Activated T-cell treated with anti-CD3 and anti-CD28 coated beads, Interleukin-2, amount 50 U/mL, for 48 hours (primary cell): ENCODE results near the gene DDX39A.
"Not testable (repeated sequence)": the region's sequence is repeated elsewhere in the genome, so short reads cannot be mapped to it uniquely, and the experiment has no call there.

Source experiments
- DNase-seq, 2 experiments: peaks; one replicate each; pipeline ENCODE4 v3.0.0-alpha.2; 2020

Gene DDX39A

GRCh38 chr19:14407605-14408484 is 11.3 kb downstream of the DDX39A start:
- DNase-seq, result peak; percentile 51 to 56

DNA sequence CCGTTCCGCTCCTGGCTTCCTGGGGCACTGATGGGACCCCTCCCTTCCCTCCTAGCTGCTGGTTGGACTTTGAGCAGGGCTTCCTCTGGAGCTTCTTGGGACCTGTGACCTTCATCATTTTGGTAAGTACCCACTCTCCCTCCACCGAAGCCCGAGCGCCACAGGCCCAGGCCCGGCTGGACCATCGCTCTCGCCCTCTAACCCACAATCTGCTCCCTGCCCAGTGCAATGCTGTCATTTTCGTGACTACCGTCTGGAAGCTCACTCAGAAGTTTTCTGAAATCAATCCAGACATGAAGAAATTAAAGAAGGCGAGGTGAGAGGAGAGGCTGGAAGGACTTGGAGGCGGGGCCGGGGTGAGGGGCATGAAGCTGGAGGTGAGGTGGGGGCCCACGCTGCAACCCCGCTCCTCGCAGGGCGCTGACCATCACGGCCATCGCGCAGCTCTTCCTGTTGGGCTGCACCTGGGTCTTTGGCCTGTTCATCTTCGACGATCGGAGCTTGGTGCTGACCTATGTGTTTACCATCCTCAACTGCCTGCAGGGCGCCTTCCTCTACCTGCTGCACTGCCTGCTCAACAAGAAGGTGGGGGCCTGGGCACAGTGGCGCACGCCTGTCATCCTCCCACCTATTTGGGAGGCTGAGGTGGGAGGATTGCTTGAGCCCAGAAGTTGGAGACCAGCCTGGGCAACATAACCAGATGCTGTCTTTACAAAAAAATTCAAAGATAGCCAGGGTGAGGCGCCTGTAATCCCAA is 12.3 kb downstream of the DDX39A start:
- no peak for DNase-seq

- DNase-seq, result peak; percentile 95 to 98
Observed at GRCh38 chr19:14405758-14406644, 13.1 kb downstream of the DDX39A start.

DNA sequence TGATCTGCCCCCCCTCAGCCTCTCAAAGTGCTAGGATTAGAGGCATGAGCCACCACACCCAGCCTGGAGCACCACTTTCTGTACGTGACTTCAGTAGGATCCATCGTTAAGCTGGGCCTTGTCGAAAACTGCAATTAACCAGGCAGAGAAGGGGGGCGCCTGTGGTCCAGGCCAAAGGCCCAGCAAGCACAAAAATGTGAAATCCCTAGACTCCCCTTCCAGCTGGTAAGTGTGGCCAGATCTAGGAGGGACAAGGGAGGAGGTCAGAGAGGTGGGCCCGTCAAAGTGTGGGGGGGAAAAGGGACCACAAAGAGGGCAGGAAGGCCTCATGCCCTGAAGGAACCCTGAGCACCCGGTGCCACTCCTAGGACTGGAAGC is 13.8 kb downstream of the DDX39A start:
- no peak for DNase-seq

GRCh38 chr19:14404312-14404711 is 14.8 kb downstream of the DDX39A start:
- DNase-seq, result no peak

GRCh38 chr19:14403145-14403930 is 15.8 kb downstream of the DDX39A start:
- not testable (repeated sequence) for DNase-seq

GRCh38 chr19:14402332-14403144 is 16.6 kb downstream of the DDX39A start:
- DNase-seq, result no peak

DNA sequence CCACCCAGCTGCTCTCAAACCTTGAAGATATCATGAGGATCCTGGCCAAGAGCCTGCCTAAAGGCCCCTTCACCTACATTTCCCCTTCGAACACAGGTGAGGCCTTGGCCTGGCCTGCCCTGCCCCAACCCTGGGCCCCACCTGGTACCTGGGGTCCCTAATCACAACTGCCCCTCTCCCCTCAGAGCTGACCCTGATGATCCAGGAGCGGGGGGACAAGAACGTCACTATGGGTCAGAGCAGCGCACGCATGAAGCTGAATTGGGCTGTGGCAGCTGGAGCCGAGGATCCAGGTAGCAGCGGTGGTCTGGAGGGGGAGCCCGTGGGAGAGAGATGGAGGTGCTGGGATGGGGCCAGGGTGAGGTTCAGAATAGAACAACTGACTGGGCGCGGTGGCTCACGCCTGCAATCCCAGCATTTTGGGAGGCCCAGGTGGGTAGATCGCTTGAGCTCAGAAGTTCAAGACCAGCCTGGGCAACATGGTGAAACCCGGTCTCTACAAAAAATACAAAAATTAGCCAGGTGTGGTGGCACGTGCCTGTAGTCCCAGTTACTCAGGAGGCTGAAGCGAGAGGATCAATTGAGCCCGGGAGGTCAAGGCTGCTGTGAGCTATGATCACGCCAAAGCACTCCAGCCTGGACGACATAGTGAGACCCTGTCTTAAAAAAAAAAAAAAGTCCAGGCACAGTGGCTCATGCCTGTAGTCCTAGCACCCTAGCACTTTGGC is 17.5 kb downstream of the DDX39A start:
- no peak for DNase-seq

DNA sequence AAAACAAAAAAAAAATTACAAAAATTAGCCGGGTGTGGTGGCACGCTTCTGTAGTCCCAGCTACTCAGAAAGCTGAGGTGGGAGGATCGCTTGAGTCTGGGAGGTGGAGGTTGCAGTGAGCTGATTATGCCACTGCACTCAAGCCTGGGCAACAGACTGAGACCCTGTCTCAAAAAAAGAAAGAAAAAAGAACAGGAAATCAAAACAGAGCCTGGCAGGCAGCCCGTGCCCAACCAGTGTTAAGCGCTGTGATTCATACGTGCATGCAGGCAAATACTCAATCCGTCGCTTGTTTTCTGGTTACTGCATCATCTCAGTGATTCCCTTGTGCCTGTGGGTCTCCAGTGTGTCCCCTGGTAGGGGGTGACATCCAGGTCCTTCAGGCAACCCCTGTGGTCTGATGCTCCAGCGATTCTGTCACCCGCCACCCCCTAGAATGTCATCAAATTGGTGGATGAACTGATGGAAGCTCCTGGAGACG is 18.1 kb downstream of the DDX39A start:
- no peak for DNase-seq

- DNase-seq, result not testable (repeated sequence)
Observed at GRCh38 chr19:14397168-14397567, 22.0 kb downstream of the DDX39A start.

- not testable (repeated sequence) for DNase-seq
Observed at GRCh38 chr19:14396730-14397129, 22.4 kb downstream of the DDX39A start.

DNA sequence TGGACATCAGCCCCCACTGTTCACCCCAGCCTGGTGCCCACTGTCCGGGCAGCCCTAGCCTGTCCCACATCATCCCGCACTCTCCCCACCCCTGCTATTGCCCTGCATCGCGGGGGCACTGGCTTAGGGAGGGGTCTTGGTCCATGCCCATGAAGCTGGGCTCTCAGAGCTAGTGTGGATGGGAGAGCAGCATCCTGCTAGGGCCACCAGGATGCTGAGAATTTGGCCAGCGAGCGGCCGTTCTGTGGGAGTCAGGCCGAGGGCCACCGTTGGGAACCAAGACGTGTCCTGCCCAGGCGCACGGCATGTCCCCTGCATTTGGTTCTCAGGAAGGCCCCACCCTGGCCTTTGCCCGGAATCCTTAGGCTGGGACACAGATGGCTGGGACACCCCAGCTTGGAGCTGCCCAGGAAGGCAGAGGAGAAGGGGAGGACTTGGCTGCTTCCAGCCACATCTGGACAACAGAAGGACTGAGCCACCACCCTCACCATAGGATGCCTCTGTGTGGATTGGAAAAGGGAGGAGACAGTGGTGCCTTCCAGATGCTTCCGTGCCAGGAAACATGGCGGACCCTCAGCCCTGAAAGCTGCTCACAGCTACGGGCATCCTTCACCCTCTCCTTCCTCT is 23.3 kb downstream of the DDX39A start:
- no peak for DNase-seq

- DNase-seq, result no peak
Observed at GRCh38 chr19:14395262-14395661, 23.9 kb downstream of the DDX39A start.

DNA sequence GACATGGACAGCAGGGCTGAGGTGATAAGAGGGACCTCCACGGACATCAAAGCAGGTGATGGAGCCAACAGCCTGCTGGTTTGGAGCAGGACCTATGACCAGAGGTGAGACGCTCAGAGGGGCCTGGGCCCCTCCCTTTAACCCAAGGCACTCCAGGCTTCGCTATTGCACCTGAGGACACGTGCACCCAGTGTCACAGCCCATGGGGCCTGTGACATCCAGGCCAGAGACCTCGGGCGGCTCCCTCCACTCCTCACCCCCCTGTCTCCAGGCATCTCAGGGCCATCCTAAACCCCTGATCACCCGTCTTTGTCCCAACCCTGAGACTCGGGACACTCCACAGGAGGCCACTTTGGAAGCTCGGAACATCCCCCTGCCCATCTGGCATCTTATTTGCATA is 25.0 kb downstream of the DDX39A start:
- no peak for DNase-seq

DNA sequence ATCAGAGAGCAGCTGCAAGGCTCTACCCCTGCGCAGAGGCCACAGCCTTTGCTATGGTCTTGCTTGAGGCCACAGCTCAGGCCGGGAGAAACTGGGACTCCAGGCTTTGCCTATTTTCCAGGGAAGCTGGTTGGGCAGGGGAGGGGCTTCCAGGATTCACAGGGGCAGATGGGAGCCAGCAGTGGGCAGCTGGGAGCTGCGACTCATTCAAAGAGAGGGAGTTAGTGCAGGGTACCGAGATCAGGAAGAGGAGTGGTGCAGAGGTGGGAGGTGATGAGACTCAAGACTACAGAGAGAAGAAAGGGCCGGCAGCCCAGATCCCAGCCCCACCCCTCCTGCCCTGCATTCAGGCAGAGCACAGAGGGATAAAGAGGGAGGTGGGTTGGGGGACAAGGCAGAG is 25.8 kb downstream of the DDX39A start:
- no peak for DNase-seq

DNA sequence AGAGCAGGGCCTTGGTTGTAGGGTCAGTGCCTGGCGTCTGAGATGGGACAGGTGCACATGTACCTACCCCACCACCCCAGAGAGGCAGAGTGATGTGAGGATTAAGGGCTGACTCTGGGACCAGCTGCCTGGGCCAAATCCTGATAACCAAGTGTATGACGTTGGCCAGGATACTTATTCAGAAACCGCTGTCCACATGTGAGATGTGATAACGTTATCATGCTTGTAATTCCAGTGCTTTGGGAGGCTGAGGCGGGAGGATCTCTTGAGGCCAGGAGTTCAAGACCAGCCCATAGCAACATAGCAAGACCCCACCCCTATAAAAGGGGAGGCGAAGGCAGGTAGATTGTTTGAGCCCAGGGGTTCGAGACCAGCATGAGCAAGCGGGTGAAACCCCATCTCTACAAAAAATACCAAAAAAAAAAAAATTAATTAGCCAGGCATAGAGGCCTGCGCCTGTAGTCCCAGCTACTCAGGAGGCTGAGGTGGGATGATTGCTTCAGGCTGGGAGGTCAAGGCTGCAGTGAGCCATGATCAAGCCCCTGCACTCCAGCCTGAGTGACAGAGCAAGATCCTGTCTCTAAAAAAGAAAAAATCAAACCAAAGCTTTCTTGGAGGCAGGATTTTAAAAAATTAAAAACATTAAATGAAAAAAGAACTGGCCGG is 27.9 kb downstream of the DDX39A start:
- DNase-seq, result no peak

- no peak for DNase-seq
Observed at GRCh38 chr19:14390548-14390947, 28.6 kb downstream of the DDX39A start.

DNA sequence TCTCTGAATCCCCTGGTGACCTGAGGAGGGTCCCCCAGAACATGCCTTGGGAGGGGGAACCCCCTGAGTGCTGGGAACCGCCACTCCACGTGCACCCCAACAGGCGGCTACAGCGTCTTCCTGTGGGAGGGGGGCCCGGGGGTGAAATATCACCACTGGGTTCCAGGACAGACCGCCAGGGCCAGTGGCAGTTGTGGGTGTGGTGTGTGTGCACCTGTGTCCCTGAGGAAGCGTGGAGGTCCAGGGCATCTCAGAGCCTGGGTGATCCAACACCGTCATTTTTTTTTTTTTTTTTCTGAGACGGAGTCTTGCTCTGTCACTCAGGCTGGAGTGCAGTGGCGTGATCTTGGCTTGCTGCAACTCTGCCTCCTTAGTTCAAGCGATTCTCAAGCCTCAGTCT is 33.6 kb downstream of the DDX39A start:
- DNase-seq, result peak in 1 of 2 experiments; percentile 47
